ENCODE results near the gene PDZD8.

DNA sequence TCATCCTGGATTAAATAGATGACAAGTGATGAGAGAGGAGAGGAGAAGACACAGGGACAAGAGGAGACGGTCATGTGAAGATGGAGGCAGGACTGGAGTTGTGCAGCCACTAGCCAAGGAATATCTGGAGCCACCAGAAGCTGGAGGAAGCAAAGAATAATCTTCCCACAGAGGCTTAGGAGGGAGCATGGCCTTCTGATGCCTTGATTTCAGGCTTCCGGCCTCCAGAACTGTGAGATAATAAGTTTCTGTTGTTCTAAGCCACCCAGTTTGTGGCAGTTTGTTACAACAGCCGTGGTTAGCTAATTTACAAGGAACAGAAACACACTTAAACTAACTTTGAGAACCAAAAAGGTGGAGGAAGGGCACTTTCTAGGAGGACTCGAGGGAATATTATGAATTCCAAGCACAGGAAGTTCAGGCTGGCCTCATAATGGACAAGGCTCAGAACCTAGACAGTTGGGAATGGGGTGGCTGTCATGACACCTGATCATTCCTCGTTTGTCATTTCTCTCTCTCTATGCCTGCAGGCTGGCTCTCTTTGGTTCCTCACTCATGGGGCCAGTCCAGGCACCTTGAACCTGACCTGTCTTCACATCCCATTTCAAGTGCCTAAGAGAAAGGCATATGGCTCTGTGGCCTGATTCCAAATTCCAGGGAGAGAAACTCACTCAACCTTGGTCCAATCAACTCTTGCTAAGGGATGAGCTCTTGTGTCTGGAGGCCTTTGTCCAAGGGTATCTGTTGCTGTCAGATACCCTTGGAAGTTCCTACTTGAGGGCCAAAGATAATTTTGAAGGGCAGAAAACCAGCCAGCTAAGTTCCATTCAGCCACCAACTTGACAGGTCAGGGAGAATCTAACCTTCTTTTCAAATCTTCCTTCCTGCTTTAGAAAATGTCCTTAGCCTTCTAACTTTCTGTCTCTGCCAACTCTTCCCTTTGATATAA, 33.5 kb upstream of the PDZD8 start:
- no peak for TF ChIP-seq GATA2 (IDR thresholded peaks at IDR 0.05; ENCODE audit: low read depth, low read length)
- no peak for TF ChIP-seq GATA3 (IDR thresholded peaks at IDR 0.05; ENCODE audit: low read depth, low read length)
